ENCODE data around the gene PRKRA.
"Not testable (repeated sequence)": the region's sequence is repeated elsewhere in the genome, so short reads cannot be mapped to it uniquely, and the experiment has no call there.

PRKRA gene

DNA sequence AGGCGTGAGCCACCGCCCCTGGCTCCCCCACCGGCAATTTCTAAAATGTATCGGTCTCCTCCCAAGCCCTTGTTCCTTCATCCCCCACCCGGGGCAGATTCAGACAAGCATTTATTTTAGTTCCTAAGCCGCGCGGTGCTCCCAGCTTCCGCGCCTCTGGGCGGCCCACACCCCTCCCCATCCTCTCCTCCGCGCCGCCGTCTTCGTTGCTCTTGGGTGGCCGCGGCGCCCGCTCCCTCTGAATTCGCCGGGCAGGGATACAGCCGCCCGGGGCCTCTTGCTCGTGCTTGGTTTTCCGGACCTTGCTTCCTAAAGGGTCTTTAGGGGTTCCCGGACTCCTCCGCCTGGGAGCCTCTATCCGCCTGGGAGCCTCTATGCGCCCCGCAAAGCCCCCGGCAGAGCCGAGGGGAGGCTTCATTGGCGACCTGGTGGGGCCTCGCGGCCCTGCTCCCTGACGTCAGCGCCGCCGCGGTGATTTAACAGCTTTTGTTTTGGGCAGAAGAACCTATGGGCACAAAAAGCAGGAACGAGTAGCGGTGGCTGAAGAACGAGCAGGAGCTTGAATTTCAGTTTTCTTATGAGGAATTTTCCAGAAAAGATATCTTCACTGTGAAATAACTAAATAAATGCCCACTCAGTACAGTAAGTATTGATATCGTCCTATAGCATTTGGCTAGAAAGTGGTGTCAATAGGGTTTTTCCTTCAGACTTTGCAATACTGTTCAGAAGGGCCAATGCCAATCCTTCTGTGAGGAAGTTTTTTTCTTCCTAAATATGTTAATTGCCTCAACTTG is 37.3 kb downstream of the PRKRA start:
- ATAC-seq (peak; percentile 80), DNase-seq (peak; percentile 85)

DNA sequence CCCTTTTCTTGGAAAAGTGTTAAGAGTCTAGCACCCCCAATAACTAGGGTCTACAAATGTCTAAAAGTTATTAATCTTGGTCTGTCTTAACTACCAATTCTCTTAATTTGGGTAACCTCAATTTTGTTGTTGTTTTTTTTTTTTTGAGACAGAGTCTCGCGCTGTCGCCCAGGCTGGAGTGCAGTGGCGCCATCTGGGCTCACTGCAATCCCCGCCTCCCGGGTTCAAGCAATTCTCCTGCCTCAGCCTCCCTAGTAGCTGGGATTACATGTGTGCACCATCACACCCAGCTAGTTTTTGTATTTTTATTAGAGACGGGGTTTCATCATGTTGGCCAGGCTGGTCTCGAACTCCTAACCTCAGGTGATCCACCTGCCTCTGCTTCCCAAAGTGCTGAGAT is 38.5 kb downstream of the PRKRA start:
- ATAC-seq, DNase-seq: not testable (repeated sequence)

- ATAC-seq (no peak), DNase-seq (no peak)
Observed at GRCh38 chr2:178412047-178412446, 38.9 kb downstream of the PRKRA start.

DNA sequence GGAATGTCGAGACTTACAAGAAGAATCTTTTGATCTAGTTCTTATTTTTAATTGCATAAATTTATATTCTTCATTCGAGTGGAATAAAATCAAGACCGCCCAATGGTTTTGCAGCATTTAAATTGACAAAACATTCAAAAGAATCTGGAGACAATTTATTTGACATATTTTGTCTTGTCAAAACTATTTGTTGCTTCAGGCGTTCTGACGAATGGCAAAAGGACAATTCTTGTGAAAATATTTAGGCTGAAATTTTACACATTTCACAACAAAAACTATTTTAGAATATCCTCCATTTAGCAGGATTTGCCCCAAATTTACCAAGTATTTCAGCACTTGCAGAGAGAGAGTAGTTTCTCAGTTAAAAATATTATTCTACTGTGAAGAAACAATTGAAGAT is 41.7 kb downstream of the PRKRA start:
- DNase-seq = no peak
- no peak for ATAC-seq

- no peak for DNase-seq
- ATAC-seq = no peak
Observed at GRCh38 chr2:178404368-178404767, 46.6 kb downstream of the PRKRA start.

DNA sequence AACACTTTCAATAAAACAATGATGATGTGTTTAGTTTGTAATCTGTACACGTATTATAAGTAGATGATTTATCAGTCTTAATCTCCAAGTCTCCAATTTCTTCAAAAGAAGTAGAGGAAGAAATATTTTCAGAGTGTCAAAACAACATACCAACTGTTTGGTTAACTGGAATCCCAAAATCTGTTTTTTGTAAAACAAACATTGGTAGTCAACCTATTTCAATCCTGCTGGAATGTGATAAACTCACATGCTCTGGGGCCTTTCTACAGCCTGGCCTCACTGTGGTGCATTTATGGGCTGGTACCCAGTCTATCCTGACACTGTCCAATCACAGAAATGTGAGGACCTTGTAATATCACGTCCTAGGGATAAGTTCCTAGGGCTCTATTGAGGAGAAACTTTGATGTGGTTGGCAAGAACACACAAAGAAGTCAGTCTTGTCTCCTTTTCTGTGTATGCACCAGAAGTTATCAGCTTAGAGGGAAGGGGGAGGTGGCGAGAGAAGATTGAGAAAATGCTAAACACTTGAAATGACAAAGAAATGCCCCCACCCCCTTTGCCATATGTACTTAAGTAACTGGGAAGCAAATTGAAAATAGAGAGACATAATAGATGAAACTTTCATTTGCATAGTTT is 47.2 kb downstream of the PRKRA start:
- no peak for ATAC-seq
- no peak for DNase-seq

DNA sequence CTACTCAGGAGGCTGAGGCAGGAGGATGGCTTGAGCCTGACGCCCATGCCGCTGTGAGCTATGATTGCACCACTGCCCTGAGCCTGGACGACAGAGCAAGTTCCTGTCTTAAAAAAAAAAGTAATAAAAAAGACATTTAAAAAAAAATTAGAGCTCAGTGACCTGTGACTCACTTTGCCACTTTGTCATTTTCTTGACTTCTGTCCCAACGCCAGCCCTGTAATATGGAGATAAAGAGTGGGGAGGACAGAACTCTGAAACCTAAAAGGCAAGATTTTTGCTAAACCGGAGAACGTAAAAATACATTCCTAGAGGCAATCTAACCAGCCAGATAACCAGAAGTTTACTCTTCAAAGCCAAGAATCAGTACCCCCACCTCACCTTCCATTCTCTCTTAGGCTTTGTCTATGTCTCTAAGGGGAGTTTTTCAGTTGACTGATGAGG is 49.0 kb downstream of the PRKRA start:
- no peak for DNase-seq
- no peak for ATAC-seq

DNA sequence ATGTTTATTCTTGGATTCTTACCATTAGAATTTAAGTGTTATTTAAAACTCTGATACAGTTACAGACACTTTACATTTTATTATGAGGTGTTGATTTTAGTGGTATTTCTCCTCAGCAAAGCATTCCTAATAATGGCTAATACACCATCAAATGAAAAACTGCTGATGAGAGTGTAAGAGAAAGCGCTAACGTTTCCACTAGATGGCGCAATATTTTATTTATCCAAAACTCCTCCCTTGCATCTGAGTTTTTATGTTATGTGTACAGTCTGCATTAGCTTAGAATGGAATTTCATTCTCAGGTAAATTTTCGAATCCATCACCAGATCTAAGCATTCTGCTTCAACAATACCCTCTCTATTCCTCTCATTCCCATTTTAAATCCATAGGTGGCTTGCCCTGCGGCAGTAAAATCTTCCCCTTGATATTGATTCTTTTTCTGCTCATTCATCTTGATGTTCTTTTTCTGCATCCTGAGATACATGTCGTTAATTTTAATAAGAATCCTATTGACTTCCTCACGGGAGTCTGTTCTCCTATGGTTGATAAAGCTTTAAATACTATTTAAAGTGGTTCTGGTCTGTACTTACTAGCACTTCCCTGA is 53.9 kb downstream of the PRKRA start:
- no peak for DNase-seq
- ATAC-seq = no peak

DNA sequence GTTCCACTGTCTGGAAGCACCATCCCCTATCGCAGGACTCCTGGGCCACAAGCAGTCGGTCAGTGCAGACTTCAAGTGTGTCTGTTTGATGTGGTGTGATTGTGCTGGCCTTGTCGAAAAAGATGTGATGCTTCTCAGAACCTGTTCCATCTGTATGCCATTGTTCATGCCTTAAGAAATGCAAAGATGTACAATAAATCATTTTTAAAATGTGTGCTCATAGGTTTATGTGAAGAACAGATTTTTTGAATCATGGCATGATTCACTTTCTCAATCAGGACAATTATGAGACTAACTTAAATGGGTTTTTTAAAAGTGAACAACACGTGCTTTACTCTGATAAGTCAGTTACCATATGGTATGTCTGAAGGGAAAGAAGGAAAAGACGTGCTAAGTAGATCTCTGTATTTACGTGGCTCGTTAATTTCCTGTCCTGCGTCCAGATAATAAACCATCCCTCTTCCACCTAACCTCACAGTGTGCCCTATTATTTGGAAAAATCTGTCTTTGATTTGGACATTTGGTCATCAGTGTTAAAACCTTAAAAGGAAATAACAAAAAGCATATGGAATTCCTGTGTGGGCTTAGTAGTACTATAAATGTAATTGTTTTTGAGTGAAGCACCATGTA is 54.9 kb downstream of the PRKRA start:
- ATAC-seq = no peak
- DNase-seq = no peak

DNA sequence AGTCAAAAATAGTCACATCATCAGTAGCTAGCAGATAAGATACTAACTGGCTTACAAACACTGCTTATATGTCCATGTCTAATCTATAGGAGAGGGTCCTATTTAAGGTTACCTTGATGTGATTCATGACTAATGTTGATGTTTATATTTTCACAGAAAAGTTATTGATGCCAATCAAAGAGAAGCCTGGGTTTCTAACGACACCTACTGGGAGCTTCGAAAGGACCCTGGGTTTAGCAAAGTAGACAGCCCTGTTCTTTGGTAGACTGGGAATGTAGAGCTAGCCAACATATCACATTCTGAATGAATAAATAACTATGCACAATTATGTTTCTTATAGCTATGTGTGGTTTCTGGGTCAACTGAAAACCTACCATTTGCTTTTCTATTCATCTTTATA is 55.7 kb downstream of the PRKRA start:
- no peak for ATAC-seq
- no peak for DNase-seq

- ATAC-seq (no peak), DNase-seq (no peak)
Observed at GRCh38 chr2:178394859-178395258, 56.1 kb downstream of the PRKRA start.

- ATAC-seq = no peak
- DNase-seq = no peak
Observed at GRCh38 chr2:178392215-178392614, 58.8 kb downstream of the PRKRA start.

- ATAC-seq (no peak), DNase-seq (no peak)
Observed at GRCh38 chr2:178391701-178392100, 59.3 kb downstream of the PRKRA start.

DNA sequence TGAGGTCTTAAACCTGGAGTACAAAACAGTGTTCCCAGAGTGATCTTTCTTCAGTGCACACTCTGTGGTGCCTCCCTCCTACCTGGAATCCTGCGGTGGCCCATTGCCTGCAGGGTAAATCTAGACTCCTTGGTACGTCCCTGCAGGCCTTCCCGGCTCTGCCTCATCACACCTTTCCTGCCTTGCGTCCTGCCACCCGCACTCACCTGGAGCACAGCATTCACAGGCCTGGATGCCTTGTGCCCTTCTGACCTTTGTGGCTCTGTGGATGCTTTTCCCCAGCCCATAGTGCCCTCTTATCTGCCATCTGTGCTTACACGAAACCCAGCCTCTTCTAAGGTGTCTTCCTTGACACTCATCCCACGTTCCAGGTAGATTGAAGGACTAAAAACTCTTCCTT is 62.7 kb downstream of the PRKRA start:
- ATAC-seq (no peak), DNase-seq (no peak)

GRCh38 chr2:178386986-178387597 is 63.9 kb downstream of the PRKRA start:
- ATAC-seq = no peak
- DNase-seq = no peak

DNA sequence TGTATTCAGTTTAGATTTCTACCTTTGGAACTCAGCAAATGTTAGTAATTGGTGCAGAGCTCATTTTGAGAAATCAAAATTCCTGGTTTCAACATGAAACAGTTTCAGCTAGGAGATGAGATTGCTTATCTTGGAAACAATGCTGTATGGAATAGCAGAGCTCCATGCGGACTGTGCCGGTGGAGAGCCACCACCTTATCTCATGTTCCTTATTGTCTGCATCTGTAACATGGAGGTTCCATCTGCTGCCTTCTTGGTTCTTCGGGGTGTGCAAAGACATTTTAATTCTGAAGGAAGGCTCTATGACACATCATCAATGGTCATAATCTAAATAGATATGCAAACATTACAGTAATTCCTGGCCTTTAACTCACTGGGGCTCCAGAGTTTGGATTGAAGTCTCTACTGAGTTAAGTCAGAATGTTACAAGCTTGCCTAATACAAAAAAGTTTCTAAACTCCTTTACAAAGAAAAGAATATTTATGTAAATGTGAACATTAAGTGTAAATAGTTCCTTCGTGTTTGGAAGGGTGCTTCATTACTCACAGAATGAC is 65.3 kb downstream of the PRKRA start:
- ATAC-seq (no peak), DNase-seq (no peak)

GRCh38 chr2:178383718-178384117 is 67.3 kb downstream of the PRKRA start:
- DNase-seq = no peak
- ATAC-seq = no peak
